Kidney (tissue), 14 donors: ENCODE data around the gene POC1A. TPM values are rescaled to one million over a fixed set of nuclear protein-coding genes. Genes with fewer than 3 reads are reported as not detected.

Source experiments
- DNase-seq, 5 donors: peaks; one replicate each; pipeline ENCODE4 v3.0.0-alpha.2; 2013 to 2020
- FAIRE-seq: peaks from 2 replicates; lab custom pipeline; 2012; peaks lifted over from hg19 to GRCh38; lab: Jason Lieb, UNC
- H3K27ac ChIP-seq, 2 donors: one replicate each; pipeline ENCODE4 v1.7.0; 2013; ENCODE audit warnings: low read depth in 2 of 2, low read length in 2 of 2, inconsistent platforms in 1 of 2
- H3K27me3 ChIP-seq: one replicate; pipeline ENCODE4 v1.7.1; 2013; ENCODE audit warnings: low read length, inconsistent platforms; ENCODE audit not compliant: control insufficient read depth, insufficient read depth
- H3K36me3 ChIP-seq, 3 donors: one replicate each; pipeline versions ENCODE4 v1.7.0 to v1.7.1; 2013; ENCODE audit warnings: low read length in 3 of 3, control low read depth in 1 of 3, inconsistent platforms in 1 of 3; ENCODE audit not compliant: insufficient read depth in 3 of 3, control insufficient read depth in 2 of 3
- H3K4me1 ChIP-seq, 3 donors: one replicate each; pipeline versions ENCODE4 v1.7.0 to v1.7.1; 2013; ENCODE audit warnings: low read length in 3 of 3, inconsistent platforms in 1 of 3, low read depth in 1 of 3; ENCODE audit not compliant: control insufficient read depth in 2 of 3, insufficient read depth in 2 of 3
- H3K4me3 ChIP-seq, 3 donors: one replicate each; pipeline versions ENCODE4 v1.7.0 to v1.8.1; 2013; ENCODE audit warnings: low read length in 3 of 3, control low read depth in 1 of 3, inconsistent platforms in 1 of 3
- H3K9ac ChIP-seq, 3 donors: one replicate each; pipeline versions ENCODE4 v1.7.0 to v1.7.1; 2013; ENCODE audit warnings: low read length in 3 of 3, control low read depth in 1 of 3, inconsistent platforms in 1 of 3
- H3K9me3 ChIP-seq, 3 donors: one replicate each; pipeline versions ENCODE4 v1.7.0 to v1.7.1; 2013; ENCODE audit warnings: low read length in 3 of 3, control low read depth in 1 of 3, inconsistent platforms in 1 of 3; ENCODE audit not compliant: control insufficient read depth in 2 of 3, insufficient read depth in 1 of 3
- intact Hi-C: fragments of 100-400 bp; cut with DNase I; formaldehyde crosslinking; loops from one replicate; pipeline ENCODE4 v1.11.1; 2022
- polyA plus RNA-seq: library from polyadenylated mRNA; stranded (reverse); fragments of 350-450 nt; fragmentation: Illumina TruSeq; extraction: RNeasy Lipid Tissue Mini Kit (QIAGEN cat#74804); gene quantifications from one replicate; pipeline ENCODE4 v1.2.3, GENCODE V29; 2014; ENCODE audit warnings: low read depth, low replicate concordance; ENCODE audit not compliant: insufficient read depth
- total RNA-seq: library from RNA; stranded (reverse); fragmentation: NEBNext Ultra II Directional; extraction: Animal tissue kit (Norgen Biotek cat#: 25700); gene quantifications from one replicate; pipeline ENCODE4 v1.2.1, GENCODE V29; 2021
- TF ChIP-seq, protein P1 (sequence below): IDR thresholded peaks from 3 replicates; pipeline ENCODE4 v1.5.1; 2012; ENCODE audit warnings: mild to moderate bottlenecking, moderate library complexity, borderline replicate concordance; ENCODE audit not compliant: insufficient read depth; ENCODE audit errors: extremely low read depth
- donor health status: control.
- donor health status: control.
- donor health status: control.
- donor health status: control.
- donor health status: control.
- donor health status: DM: yes; HTN: yes; CAD: no.
- donor health status: Normal renal cell carcinoma (clear cell type).

Gene POC1A
- total and polyA plus RNA-seq, 2 donors from 2014 or later, result 2.2 to 2.5 TPM

DNA sequence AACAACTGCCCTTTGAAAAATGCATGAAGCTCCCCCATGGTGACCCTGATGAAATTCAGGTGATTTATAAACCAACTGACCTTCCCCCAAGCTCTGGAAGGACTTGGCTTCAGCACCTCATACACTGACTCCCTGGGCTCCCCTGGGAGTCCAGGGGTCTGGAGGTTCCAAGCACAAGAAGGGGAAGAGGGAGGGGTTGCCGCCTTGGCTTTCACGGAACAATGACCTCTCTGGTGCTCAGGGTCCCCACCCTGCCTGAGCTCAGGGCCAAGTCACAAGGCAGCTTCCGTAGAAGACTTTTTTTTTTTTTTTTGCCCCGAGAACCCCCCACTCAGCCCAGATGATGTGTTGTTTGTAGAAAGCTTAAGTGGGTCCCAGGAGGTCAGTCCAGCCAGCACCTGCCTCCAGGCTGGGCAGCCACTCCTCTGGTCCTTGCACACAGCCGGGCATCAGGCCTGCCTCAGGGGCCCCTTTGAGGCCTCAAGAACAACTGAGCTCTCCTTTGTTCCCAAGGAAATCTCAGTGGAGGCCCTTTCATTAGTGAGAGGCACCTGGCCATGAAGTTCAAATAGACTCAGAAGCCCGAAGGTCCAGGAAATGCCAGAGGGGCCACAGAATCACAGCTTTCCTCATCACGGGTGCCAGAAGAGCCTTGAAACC is 29.7 kb upstream of the POC1A start:
- TF ChIP-seq, protein P1, sequence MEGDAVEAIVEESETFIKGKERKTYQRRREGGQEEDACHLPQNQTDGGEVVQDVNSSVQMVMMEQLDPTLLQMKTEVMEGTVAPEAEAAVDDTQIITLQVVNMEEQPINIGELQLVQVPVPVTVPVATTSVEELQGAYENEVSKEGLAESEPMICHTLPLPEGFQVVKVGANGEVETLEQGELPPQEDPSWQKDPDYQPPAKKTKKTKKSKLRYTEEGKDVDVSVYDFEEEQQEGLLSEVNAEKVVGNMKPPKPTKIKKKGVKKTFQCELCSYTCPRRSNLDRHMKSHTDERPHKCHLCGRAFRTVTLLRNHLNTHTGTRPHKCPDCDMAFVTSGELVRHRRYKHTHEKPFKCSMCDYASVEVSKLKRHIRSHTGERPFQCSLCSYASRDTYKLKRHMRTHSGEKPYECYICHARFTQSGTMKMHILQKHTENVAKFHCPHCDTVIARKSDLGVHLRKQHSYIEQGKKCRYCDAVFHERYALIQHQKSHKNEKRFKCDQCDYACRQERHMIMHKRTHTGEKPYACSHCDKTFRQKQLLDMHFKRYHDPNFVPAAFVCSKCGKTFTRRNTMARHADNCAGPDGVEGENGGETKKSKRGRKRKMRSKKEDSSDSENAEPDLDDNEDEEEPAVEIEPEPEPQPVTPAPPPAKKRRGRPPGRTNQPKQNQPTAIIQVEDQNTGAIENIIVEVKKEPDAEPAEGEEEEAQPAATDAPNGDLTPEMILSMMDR, result no peak
- Histone ChIP-seq H3K27me3 (no peaks in the 10 kb centered on the region), H3K27ac (no peak overlapping the region), H3K9me3 (no peaks in the 10 kb centered on the region), H3K36me3 (no peaks in the 10 kb centered on the region), H3K4me3 (no peak overlapping the region), H3K4me1 (no peaks in the 10 kb centered on the region), H3K9ac (no peak overlapping the region)
- intact Hi-C loops, result no loop called here
- DNase-seq (no peak), FAIRE-seq (no peak)

DNA sequence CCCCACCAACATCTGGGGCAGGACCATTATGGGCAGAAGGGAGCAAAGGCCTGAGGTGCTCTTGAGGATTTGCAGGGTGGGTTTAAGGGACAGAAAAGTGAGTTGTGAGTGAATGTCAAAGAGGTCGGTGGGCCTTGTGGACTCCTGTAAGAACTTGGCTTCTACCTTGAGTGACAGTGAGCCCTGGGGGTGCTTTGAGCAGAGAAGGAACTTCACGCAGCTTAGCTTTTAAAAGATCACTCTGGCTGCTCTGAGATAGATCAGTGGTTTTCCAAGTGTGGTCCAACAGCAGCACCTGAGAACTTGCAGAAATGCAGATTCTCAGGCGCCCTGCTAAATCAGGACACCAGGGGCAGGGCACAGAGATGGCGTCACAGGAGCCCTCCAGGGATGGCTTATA is 28.5 kb upstream of the POC1A start:
- Histone ChIP-seq H3K9me3 (no peaks in the 10 kb centered on the region), H3K4me3 (no peak overlapping the region), H3K4me1 (no peaks in the 10 kb centered on the region), H3K9ac (no peak overlapping the region), H3K27me3 (no peaks in the 10 kb centered on the region), H3K36me3 (no peaks in the 10 kb centered on the region), H3K27ac (no peak overlapping the region)
- DNase-seq (no peak), FAIRE-seq (no peak)
- TF ChIP-seq, protein P1, result no peak
- intact Hi-C loops, result no loop called here

- H3K9ac ChIP-seq, result no peak overlapping the region
- intact Hi-C loops, result no loop called here
Measured at GRCh38 chr3:52182196-52182595, 28.0 kb upstream of the POC1A start.

More at GRCh38 chr3:52182196-52182595, 28.0 kb upstream of the POC1A start:
- TF ChIP-seq, protein P1, result no peak
- H3K4me3 ChIP-seq, result no peak overlapping the region
- no peaks in the 10 kb centered on the region for H3K36me3 ChIP-seq
- H3K27me3 ChIP-seq, result no peaks in the 10 kb centered on the region
- H3K9me3 ChIP-seq, result no peaks in the 10 kb centered on the region
- no peaks in the 10 kb centered on the region for H3K4me1 ChIP-seq
- DNase-seq (no peak), FAIRE-seq (no peak)
- no peak overlapping the region for H3K27ac ChIP-seq
